ENCODE data around the gene MICALL1. TPM values are rescaled to one million over a fixed set of nuclear protein-coding genes. Genes with fewer than 3 reads are reported as not detected.

The MICALL1 gene
- total and polyA plus RNA-seq, 2 experiments from 2014 or later, result 13.6 to 34.9 TPM

DNA sequence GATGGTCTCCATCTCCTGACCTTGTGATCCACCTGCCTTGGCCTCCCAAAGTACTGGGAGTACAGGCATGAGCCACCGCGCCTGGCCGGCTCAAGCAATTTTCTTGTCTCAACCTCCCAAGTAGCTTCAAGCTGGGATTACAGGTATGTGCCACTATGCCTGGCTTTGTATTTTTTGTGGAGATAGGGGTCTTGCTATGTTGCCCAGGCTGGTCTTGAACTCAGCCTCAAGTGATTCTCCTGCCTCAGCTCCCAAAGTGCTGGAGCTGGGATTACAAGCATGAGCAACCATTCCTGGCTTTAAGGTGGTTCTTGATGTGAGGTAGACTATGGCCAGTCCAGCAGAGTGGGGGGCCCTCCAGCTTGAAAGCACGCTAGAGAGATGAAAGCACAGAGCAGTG is 55.0 kb downstream of the MICALL1 start:
- H3K36me3 ChIP-seq, result peaks cover 22% of the 10 kb centered on the region
- DNase-seq (ENCODE audit: low read depth in 1 of 2, low spot score in 1 of 2), result no peak

DNA sequence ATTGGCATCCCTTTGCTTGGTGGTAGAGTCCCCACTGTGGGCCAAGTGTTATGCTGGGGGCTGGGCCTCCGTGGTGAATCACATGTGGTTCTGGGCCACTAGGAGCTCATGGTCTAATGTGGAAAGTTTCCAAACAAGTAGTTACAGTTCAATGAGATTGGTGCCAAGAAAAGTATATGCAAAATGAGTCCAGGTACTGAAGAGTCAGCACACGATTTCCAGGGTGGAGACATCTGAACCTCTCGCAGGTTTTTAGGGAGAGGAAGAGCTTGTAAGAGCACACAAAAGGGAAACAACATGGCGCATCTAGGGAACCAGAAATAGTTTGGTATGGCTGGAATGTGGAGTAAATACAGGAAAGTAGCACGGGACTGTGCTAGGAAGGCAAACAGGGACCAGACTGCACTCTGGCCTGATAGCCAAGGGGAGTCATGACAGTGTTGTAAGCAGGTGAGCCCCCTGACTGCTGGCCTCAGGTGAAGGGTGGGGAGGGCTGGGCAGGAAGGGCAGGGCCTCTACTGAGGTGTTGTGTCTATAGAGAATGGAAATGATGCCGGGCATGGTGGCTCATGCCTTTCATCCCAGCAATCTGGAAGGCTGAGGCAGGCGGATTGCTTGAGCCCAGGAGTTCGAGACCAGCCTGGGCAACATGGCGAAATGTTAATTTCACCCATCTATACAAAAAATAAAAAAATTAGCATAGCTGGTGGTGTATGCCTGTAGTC is 60.0 kb downstream of the MICALL1 start:
- no peak overlapping the region for H3K4me3 ChIP-seq
- TF ChIP-seq, protein P1, sequence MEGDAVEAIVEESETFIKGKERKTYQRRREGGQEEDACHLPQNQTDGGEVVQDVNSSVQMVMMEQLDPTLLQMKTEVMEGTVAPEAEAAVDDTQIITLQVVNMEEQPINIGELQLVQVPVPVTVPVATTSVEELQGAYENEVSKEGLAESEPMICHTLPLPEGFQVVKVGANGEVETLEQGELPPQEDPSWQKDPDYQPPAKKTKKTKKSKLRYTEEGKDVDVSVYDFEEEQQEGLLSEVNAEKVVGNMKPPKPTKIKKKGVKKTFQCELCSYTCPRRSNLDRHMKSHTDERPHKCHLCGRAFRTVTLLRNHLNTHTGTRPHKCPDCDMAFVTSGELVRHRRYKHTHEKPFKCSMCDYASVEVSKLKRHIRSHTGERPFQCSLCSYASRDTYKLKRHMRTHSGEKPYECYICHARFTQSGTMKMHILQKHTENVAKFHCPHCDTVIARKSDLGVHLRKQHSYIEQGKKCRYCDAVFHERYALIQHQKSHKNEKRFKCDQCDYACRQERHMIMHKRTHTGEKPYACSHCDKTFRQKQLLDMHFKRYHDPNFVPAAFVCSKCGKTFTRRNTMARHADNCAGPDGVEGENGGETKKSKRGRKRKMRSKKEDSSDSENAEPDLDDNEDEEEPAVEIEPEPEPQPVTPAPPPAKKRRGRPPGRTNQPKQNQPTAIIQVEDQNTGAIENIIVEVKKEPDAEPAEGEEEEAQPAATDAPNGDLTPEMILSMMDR (IDR thresholded peaks at IDR 0.05; ENCODE audit: low read depth, low read length), result no peak
- H3K4me1 ChIP-seq (ENCODE audit: low read depth), result peaks cover 4% of the 10 kb centered on the region
- DNase-seq (ENCODE audit: low read depth in 1 of 2, low spot score in 1 of 2), result peak; percentile 16 to 32
- H3K27ac ChIP-seq, result peak overlapping the region; percentile 79
- H3K9me3 ChIP-seq (ENCODE audit: low read depth), result no peaks in the 10 kb centered on the region
- no peaks in the 10 kb centered on the region for H3K27me3 ChIP-seq
- H3K36me3 ChIP-seq, result peaks cover 17% of the 10 kb centered on the region

More for the DNA sequence above, 55.0 kb downstream of the MICALL1 start:
- Histone ChIP-seq H3K4me3 (no peak overlapping the region), H3K4me1 (ENCODE audit: low read depth) (peaks cover 7% of the 10 kb centered on the region), H3K27ac (no peak overlapping the region), H3K9me3 (ENCODE audit: low read depth) (no peaks in the 10 kb centered on the region), H3K27me3 (no peaks in the 10 kb centered on the region)
- TF ChIP-seq, protein P1 (IDR thresholded peaks at IDR 0.05; ENCODE audit: low read depth, low read length), result no peak

DNA sequence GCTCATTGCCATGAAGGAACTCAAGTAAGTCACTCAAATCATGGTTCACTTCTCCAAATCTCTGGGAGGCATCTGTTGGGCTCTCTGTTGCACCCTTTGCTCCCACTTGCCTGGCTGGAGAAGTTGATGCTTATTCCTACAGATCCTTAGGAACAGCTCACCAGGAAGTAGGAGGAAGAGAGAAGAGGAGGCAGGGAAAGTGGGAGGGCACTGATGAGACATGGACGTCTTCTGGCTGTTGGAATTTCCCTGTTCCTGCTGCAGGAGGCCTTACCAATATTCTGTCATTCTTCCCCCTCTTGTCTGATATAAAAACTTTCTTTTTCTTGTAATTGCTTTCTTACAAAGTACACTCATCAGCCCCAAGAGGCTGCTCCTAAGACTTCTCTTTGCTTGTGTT is 61.0 kb downstream of the MICALL1 start:
- H3K27me3 ChIP-seq, result no peaks in the 10 kb centered on the region
- no peak overlapping the region for H3K4me3 ChIP-seq
- H3K27ac ChIP-seq, result no peak overlapping the region
- peaks cover 8% of the 10 kb centered on the region for H3K36me3 ChIP-seq
- peaks cover 6% of the 10 kb centered on the region for H3K4me1 ChIP-seq (ENCODE audit: low read depth)
- TF ChIP-seq, protein P1 (IDR thresholded peaks at IDR 0.05; ENCODE audit: low read depth, low read length), result no peak
- H3K9me3 ChIP-seq (ENCODE audit: low read depth), result no peaks in the 10 kb centered on the region
- no peak for DNase-seq (ENCODE audit: low read depth in 1 of 2, low spot score in 1 of 2)

DNA sequence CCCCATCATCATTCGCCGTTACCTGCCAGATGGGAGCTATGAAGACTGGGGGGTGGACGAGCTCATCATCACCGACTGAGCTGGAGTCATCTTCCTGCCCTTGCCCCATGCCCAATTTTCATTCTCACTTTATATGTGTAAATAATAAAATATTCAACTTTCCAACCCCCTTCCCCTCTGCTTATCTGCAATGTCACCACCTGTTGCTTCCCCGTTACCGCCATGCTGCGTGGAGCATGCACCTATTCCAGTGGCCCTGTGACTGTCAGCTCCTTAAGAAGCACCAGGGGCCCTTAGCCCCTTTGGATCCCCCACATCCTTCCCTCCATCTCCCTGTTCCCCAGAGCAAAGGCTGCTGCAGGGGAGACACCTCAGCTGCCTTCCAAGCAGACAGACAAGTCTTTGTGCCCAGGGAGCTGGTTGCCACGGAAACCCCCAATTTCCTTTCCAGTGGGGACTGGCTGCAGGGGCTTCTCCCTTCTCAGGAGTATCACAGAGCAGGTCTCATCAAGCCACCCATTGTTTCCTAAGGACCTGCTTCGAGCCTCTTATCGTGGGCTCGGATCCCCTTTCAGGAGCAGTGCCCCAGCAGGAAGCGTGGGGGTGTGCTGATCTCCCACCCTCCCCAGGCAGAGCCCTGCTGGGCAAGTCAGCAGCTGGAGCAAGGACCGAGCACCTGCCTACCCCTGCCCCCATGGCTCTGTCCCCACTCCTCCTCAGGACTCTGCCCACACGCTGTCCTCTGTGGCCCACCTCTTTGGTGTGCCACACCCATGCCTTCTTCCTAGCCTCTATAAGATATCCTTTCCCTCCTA is 61.7 kb downstream of the MICALL1 start:
- DNase-seq (ENCODE audit: low read depth in 1 of 2, low spot score in 1 of 2), result no peak

DNA sequence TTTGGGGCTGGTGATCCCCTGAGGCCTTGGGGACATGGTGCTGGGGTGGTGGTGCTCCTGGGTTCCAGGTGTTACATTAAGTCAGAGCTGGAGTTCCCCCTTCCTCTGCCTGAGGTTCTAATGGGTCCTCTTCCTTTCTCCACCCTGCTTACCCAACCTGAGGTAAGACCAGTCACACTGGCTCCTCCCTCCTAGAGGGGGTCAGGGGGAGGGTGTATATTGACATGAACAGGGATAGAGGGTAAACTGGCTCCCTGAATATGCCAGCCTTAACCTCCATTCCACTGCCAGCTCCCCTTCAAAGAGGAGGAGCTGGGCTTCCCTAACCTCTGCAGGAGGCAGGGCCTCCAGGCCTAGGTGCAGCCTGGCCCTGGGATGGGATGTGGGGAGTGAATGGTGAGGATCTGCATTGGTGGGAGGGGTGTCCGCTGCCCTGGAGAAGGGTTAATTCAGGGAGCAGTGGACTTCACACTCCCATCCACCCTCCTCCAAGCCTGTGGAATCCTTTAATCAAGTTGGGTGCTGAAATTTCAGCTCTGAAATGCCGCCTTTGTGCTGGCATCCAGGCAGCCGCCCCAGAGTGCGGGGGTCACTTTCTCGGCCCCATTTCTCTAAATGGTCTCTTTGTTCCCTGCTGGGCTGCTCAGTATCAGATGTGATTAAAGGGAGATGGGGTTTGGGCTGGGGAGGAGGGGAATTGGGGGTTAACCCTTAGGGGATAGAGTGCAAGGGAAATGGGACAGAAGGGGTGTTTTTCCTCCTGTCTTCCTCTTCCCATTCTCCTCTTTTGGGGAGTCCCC is 62.6 kb downstream of the MICALL1 start:
- H3K4me3 ChIP-seq, result no peak overlapping the region
- H3K27ac ChIP-seq, result no peak overlapping the region
- TF ChIP-seq, protein P1 (IDR thresholded peaks at IDR 0.05; ENCODE audit: low read depth, low read length), result no peak

More for the DNA sequence above, 61.7 kb downstream of the MICALL1 start:
- Histone ChIP-seq H3K4me3 (no peak overlapping the region), H3K27ac (no peak overlapping the region), H3K36me3 (peaks cover 6% of the 10 kb centered on the region), H3K9me3 (ENCODE audit: low read depth) (no peaks in the 10 kb centered on the region), H3K4me1 (ENCODE audit: low read depth) (peaks cover 13% of the 10 kb centered on the region), H3K27me3 (no peaks in the 10 kb centered on the region)
- TF ChIP-seq, protein P1 (IDR thresholded peaks at IDR 0.05; ENCODE audit: low read depth, low read length), result no peak

More for the DNA sequence above, 62.6 kb downstream of the MICALL1 start:
- no peak for DNase-seq (ENCODE audit: low read depth in 1 of 2, low spot score in 1 of 2)
- no peaks in the 10 kb centered on the region for H3K27me3 ChIP-seq
- H3K9me3 ChIP-seq (ENCODE audit: low read depth), result no peaks in the 10 kb centered on the region
- peaks cover 14% of the 10 kb centered on the region for H3K4me1 ChIP-seq (ENCODE audit: low read depth)
- peaks cover 6% of the 10 kb centered on the region for H3K36me3 ChIP-seq

Data from cardiac muscle cell (in vitro differentiated cells and primary cell).